Left lung (tissue), 10 donors: Measurements from ENCODE around the gene PRTG. TPM values are rescaled to one million over a fixed set of nuclear protein-coding genes. Genes with fewer than 3 reads are reported as not detected.

Source experiments
- ATAC-seq: fragments of 200-7000 bp; cut with Tn5 transposase; one replicate; pipeline ENCODE4 v1.9.1; 2020; ENCODE audit warnings: moderate library complexity
- DNase-seq, 4 donors: peaks; one replicate each; pipeline ENCODE4 v3.0.0-alpha.2; 2013 to 2020
- H3K27ac ChIP-seq, 2 donors: fragments of 200-600 bp; sonication (generic) in 1 of 2; one replicate each; pipeline versions ENCODE4 v1.5.0 to v1.8.0; 2020 to 2021
- H3K27me3 ChIP-seq, 2 donors: fragments of 200-600 bp; sonication (generic) in 1 of 2; one replicate each; pipeline versions ENCODE4 v1.5.0 to v1.8.0; 2020 to 2021
- H3K36me3 ChIP-seq, 2 donors: fragments of 200-600 bp; sonication (generic) in 1 of 2; one replicate each; pipeline versions ENCODE4 v1.5.0 to v1.8.0; 2020 to 2021
- H3K4me1 ChIP-seq, 2 donors: fragments of 200-600 bp; one replicate each; pipeline ENCODE4 v1.8.0; 2021
- H3K4me3 ChIP-seq, 2 donors: fragments of 200-600 bp; sonication (generic) in 1 of 2; one replicate each; pipeline versions ENCODE4 v1.5.0 to v1.8.0; 2020 to 2021; ENCODE audit warnings: mild to moderate bottlenecking in 1 of 2
- H3K9me3 ChIP-seq, 2 donors: fragments of 200-600 bp; sonication (generic) in 1 of 2; one replicate each; pipeline versions ENCODE4 v1.5.0 to v1.8.0; 2020 to 2021
- intact Hi-C, 2 donors: fragments of 100-400 bp; cut with DNase I; formaldehyde crosslinking; loops; one replicate each; pipeline versions ENCODE4 v1.11.2 to v1.14.2; 2022
- polyA plus RNA-seq, 6 donors: library from polyadenylated mRNA; unstranded; fragments of 120-200 nt; gene quantifications; one replicate each; pipeline ENCODE4 v1.2.1, GENCODE V29; 2013; ENCODE audit not compliant: insufficient read length in 6 of 6
- total RNA-seq, 2 donors: library from RNA; stranded (reverse); fragmentation: NEBNext Ultra II Directional; extraction: Animal tissue kit (Norgen Biotek cat#: 25700); gene quantifications; one replicate each; pipeline ENCODE4 v1.2.1, GENCODE V29; 2021
- TF ChIP-seq, protein P1 (sequence below), 2 donors: fragments of 200-600 bp; sonication (generic) in 1 of 2; IDR thresholded peaks; one replicate each; pipeline versions ENCODE4 v1.5.0 to v1.8.0; 2021; ENCODE audit warnings: antibody characterized with exemption in 2 of 2
- donor health status: DM: no; HTN: yes; CAD: no.
- donor health status: DM: no; HTN: no; CAD: no.

The PRTG gene
- total and polyA plus RNA-seq, 8 donors, result 6.7 to 10.7 (median 6.8) TPM

DNA sequence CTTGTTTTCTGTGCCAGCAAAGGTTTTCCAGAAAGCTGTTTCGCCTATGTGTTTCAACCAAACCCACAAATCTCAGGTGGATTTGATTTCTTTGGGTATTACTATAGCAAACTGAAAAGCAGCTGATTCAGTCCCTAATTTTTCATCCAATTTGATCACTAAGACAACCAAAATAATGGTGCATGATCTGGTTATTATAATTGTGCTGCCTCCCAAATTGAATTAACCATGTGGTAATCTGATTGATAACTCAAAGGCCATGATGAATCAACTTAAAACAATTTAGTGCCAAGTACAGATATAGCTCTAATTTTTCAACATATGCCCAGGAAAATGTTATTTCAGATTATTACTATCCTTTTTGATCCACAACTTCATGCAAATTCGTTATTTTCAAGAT is 30.6 kb downstream of the PRTG start:
- Histone ChIP-seq H3K36me3 (no peaks in the 10 kb centered on the region), H3K4me3 (no peak overlapping the region), H3K27ac (no peak overlapping the region), H3K9me3 (no peaks in the 10 kb centered on the region), H3K4me1 (no peaks in the 10 kb centered on the region), H3K27me3 (no peaks in the 10 kb centered on the region)
- intact Hi-C loops, result no loop called here
- ATAC-seq (no peak), DNase-seq (no peak)
- TF ChIP-seq, protein P1, sequence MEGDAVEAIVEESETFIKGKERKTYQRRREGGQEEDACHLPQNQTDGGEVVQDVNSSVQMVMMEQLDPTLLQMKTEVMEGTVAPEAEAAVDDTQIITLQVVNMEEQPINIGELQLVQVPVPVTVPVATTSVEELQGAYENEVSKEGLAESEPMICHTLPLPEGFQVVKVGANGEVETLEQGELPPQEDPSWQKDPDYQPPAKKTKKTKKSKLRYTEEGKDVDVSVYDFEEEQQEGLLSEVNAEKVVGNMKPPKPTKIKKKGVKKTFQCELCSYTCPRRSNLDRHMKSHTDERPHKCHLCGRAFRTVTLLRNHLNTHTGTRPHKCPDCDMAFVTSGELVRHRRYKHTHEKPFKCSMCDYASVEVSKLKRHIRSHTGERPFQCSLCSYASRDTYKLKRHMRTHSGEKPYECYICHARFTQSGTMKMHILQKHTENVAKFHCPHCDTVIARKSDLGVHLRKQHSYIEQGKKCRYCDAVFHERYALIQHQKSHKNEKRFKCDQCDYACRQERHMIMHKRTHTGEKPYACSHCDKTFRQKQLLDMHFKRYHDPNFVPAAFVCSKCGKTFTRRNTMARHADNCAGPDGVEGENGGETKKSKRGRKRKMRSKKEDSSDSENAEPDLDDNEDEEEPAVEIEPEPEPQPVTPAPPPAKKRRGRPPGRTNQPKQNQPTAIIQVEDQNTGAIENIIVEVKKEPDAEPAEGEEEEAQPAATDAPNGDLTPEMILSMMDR (IDR thresholded peaks at IDR 0.05), result no peak

DNA sequence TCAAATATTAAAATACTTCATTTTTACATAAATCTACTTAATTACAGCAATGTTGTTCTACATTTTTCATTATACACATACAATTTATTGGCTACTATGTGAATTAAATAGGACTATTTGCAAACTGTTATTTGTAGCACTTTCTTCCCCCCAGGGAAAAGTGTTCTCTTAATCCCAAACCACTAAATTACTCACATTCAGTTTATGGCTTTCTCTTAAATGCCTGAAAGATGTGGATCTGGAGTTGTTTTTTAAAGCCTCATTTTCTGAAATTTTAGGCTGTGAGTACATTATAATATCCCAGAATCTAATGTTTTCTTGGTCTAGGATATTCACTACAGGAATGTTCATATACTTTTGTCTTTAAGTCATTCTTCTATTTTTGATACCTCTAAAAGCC is 32.7 kb downstream of the PRTG start:
- DNase-seq (no peak), ATAC-seq (no peak)
- no peaks in the 10 kb centered on the region for H3K27me3 ChIP-seq
- no peaks in the 10 kb centered on the region for H3K4me1 ChIP-seq
- H3K36me3 ChIP-seq, result no peaks in the 10 kb centered on the region
- H3K9me3 ChIP-seq, result no peaks in the 10 kb centered on the region
- TF ChIP-seq, protein P1 (IDR thresholded peaks at IDR 0.05), result no peak
- intact Hi-C loops, result no loop called here
- H3K4me3 ChIP-seq, result no peak overlapping the region
- H3K27ac ChIP-seq, result no peak overlapping the region

DNA sequence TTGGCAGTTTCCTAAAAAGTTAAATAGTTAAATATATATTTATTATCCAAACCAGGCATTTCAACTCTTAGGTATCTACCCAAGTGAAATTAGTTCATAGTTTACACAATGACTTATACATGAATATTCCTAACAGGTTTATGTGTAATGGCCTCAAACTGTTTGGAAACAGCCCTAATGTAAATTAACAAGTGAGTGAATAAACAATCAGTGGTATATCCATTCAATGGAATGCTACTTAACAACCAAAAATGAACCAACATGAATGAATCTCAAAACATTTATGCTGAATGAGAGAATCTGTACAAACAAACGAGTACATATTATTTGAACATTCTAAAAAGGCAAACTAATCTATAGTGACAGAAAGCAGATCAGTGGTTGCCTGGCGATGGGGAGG is 33.5 kb downstream of the PRTG start:
- no peak for DNase-seq

DNA sequence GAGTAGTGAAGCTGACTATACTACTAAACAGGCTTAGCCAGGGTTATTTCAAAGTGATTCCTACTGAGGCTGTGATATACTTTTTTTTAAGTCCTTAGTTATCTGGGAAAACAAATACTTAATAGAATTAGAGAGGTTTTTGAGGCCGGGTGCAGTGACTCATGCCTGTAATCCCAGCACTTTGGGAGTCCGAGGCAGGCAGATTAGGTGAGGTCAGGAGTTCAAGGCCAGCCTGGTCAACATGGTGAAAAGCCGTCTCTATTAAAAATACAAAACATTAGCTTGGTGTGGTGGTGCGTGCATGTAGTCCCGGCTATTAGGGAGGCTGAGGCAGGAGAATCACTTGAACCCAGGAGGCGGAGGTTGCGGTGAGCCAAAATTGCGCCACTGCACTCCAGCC is 34.2 kb downstream of the PRTG start:
- no peak overlapping the region for H3K27ac ChIP-seq
- intact Hi-C loops, result no loop called here
- no peaks in the 10 kb centered on the region for H3K9me3 ChIP-seq
- TF ChIP-seq, protein P1 (IDR thresholded peaks at IDR 0.05), result no peak
- H3K27me3 ChIP-seq, result no peaks in the 10 kb centered on the region
- no peak for DNase-seq
- no peak overlapping the region for H3K4me3 ChIP-seq
- no peaks in the 10 kb centered on the region for H3K36me3 ChIP-seq
- H3K4me1 ChIP-seq, result no peaks in the 10 kb centered on the region
- no peak for ATAC-seq

More for the DNA sequence above, 33.5 kb downstream of the PRTG start:
- H3K36me3 ChIP-seq, result no peaks in the 10 kb centered on the region
- ATAC-seq, result no peak
- TF ChIP-seq, protein P1 (IDR thresholded peaks at IDR 0.05), result no peak
- intact Hi-C loops, result no loop called here
- no peaks in the 10 kb centered on the region for H3K27me3 ChIP-seq
- no peaks in the 10 kb centered on the region for H3K9me3 ChIP-seq
- H3K27ac ChIP-seq, result no peak overlapping the region
- no peaks in the 10 kb centered on the region for H3K4me1 ChIP-seq
- no peak overlapping the region for H3K4me3 ChIP-seq

DNA sequence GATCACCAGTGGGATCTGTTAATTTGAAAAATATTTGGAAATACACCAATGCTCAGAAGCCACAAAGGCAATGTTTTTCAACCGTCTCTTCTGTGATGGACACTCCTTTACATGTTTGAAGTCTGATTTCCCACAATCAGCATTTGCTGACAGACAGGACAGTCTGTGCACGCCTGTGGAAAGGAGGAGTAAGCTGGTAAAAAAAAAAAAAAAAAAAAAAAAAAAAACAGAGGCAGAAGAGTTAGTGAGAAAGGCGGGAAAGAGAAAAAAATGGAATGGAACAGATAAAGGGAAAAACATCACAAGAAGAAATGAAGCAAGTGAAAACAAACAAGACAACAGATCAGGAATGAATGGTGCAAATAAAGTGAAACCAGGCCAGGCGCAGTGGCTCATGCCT is 35.0 kb downstream of the PRTG start:
- H3K36me3 ChIP-seq, result no peaks in the 10 kb centered on the region
- H3K27me3 ChIP-seq, result no peaks in the 10 kb centered on the region
- TF ChIP-seq, protein P1 (IDR thresholded peaks at IDR 0.05), result no peak
- no peaks in the 10 kb centered on the region for H3K9me3 ChIP-seq
- no peak for DNase-seq
- ATAC-seq, result no peak
- no peaks in the 10 kb centered on the region for H3K4me1 ChIP-seq
- no peak overlapping the region for H3K4me3 ChIP-seq
- intact Hi-C loops, result no loop called here
- no peak overlapping the region for H3K27ac ChIP-seq
